ENCODE measurements around the gene C1QTNF9.

DNA sequence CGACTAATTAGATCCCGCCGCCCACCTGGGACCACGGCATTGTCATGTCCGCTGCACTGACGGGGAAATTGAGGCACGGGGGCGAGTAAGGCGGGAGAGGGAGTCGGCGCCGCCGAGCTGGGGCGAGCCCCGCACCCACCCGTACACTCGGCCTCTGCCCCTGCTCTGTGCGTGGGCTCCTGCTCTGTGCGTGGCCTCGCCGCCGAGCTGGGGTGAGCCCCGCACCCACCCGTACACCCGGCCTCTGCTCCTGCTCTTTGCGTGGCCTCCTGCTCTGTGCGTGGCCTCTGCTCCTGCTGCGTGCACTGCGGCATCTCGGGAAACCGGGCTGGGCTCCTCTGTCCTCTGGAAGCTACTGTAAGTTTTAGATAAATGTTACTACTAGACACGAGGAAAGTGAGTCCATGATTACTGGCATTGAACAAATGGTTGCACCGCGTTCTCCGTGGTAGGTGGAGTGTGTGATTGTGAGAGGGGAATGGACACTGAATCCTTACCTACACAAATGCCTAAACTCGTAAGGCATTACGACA lies 826 bp upstream of the C1QTNF9 start:
- TF ChIP-seq SUZ12 (IDR thresholded peaks at IDR 0.05; ENCODE audit: extremely low read depth, insufficient read depth, insufficient read length) (no peak), ZNF274 (IDR thresholded peaks at IDR 0.05; ENCODE audit: low read depth, low read length) (no peak)
